ENCODE results near the gene SEMA3E.
"Not testable (repeated sequence)": the region's sequence is repeated elsewhere in the genome, so short reads cannot be mapped to it uniquely, and the experiment has no call there.

SEMA3E gene

DNA sequence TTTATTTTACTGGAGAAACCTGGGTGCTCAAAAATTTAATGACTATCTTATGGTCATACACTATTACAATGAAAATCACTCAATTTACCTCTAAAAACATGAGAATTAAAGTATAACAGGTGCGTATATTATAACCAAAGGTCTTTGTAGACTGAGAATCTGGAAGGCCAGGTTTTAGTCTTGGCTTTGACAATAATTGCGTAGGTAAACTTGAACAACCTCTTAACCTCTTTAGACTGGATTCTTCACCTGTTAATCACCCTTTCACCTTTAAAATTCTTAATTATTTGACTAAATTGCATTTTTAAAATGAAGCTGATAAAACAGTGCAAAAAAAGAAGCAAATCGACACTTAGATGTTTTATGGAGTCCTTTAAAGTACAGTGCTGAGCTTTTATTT, 156.1 kb downstream of the SEMA3E start:
- no peak for DNase-seq (ENCODE audit: low read depth in 1 of 2, low spot score in 1 of 2)

DNA sequence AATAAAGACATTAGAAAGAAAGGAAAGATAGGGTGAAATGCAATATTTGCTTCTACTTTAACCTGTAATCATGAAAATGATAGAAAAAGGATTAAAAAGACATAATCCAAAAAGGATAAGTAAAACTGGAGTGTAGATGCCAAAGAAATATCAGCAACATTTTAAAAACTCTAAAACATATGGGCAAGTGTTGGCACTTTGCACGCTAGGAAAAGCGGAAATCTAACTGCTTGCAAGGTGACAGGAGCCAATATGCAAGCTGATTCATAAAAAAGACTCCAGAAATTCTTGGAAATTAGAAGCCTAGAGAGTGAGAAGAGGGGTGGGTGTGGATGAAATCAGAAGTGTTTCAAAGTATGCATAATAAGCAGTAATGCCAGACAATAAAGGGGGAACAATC, 161.1 kb downstream of the SEMA3E start:
- DNase-seq (ENCODE audit: low read depth in 1 of 2, low spot score in 1 of 2): no peak

GRCh38 chr7:83486957-83487356, 162.0 kb downstream of the SEMA3E start:
- no peak for DNase-seq (ENCODE audit: low read depth in 1 of 2, low spot score in 1 of 2)

- DNase-seq (ENCODE audit: low read depth in 1 of 2, low spot score in 1 of 2): no peak
Observed at GRCh38 chr7:83486536-83486935, 162.4 kb downstream of the SEMA3E start.

GRCh38 chr7:83484826-83485225, 164.1 kb downstream of the SEMA3E start:
- no peak for DNase-seq (ENCODE audit: low read depth in 1 of 2, low spot score in 1 of 2)

DNA sequence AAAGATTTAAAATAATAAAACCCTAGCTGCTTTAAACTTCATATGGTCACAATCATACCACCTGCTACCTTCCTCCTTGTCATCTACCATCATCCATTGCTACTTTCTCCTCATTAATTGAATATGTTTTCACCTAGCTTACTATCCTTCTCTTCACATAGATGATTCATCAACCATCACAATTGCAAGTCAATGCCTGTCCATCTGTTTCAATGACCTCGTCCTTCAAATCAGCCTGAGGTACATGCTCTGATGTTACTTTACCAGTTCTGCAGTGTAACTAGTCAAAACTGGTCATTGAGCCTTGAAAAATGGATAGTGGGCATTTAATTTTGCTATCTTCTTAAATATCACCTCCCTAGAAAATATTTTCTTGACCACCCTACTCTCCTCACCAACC, 164.7 kb downstream of the SEMA3E start:
- no peak for DNase-seq (ENCODE audit: low read depth in 1 of 2, low spot score in 1 of 2)

DNA sequence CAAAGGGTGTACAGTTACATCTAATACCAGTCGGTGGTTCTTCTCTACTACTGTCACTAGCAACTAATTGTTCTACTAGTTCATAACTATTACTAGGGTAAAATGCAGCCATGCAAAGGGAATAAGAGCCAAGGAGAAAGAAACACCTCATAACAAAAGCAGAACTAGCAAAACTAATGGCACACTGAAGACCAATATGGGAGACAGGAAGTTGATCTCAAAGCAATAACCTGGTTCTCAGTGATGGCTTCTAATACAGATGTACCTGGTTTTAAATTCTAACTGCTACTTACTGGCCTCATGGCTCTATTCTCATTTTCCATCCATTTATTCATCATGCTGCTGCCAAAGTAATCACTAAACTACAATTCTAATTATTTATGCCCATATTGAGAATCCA, 170.3 kb downstream of the SEMA3E start:
- no peak for DNase-seq (ENCODE audit: low read depth in 1 of 2, low spot score in 1 of 2)

- DNase-seq (ENCODE audit: low read depth in 1 of 2, low spot score in 1 of 2): no peak
Observed at GRCh38 chr7:83476511-83477050, 172.4 kb downstream of the SEMA3E start.

DNA sequence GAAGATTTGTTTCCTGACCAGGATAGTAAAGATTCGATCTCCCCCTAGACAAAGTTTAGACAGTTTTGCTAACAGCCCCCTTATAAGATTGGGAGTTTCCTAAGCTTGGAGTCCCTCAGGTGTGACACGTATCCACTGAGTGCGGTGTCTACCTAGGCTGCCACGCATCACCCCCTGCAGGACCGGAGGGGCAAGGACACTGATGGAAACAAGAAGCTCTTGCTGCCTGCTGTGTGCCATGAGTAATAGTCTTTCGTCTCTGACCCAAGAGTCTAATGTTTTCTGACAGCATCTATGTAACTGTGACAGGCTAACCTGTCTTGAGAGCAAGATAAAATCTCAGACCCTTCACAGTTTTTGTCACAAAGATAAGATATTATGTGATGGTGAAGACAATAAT, 173.5 kb downstream of the SEMA3E start:
- DNase-seq (ENCODE audit: low read depth in 1 of 2, low spot score in 1 of 2): no peak

DNA sequence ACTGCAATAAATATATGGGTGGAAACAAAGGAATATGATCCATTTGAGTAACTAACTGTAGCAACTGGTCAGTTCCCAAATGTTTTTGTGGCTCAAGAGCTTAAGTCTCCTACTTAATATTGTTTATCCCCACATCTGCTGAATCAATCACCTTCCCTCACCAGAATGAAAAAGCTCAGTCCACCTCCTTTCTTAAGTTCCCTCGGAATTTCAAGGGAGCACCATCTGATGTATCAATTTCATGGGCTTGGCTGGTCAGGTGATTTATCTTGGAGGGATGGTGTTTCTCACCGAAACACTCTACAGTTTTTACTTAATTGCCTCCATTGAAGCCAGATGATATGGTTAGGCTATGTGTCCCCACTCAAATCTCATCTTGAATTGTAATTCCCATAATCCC, 176.6 kb downstream of the SEMA3E start:
- no peak for DNase-seq (ENCODE audit: low read depth in 1 of 2, low spot score in 1 of 2)

GRCh38 chr7:83469491-83469890, 179.4 kb downstream of the SEMA3E start:
- DNase-seq (ENCODE audit: low read depth in 1 of 2, low spot score in 1 of 2): no peak

DNA sequence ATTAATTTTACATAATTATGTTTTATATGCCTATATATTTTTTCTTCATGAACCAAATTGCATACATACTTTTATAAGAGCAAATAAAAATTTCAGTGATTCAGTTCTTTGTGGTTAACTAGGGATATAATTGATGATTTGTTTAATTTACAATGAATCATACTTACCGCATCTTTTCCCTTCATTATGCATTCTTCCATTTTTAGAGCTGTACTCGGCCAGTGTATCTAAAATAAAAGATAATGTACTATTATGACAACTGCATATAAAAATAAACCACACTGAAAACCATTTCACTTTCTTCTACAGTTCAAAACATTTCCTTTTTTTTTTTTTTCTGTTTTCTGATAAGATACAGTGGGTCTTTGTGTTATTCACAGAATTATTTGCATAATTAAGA, 179.9 kb downstream of the SEMA3E start:
- no peak for DNase-seq (ENCODE audit: low read depth in 1 of 2, low spot score in 1 of 2)

GRCh38 chr7:83468251-83468739, 180.6 kb downstream of the SEMA3E start:
- DNase-seq (ENCODE audit: low read depth in 1 of 2, low spot score in 1 of 2): no peak

- DNase-seq (ENCODE audit: low read depth in 1 of 2, low spot score in 1 of 2): no peak
Observed at GRCh38 chr7:83467493-83467892, 181.4 kb downstream of the SEMA3E start.

DNA sequence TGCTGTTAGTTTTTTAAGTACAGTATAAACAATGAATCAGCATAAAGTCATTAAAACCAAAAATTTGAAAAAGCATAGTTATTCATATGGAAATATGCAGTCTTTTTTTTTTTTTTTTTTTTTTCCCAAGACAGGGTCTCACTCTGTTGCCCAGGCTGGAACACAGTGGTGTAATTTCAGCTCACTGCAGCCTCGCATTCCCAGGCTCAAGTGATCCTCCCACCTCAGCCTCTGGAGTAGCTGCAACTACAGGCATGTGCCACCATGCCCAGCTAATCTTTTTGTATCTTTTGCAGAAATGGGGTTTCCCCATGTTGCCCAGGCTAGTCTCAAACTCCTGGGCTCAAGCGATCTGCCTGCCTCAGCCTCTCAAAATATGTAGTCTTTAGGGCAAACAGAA, 182.0 kb downstream of the SEMA3E start:
- DNase-seq (ENCODE audit: low read depth in 1 of 2, low spot score in 1 of 2): no peak

- no peak for DNase-seq (ENCODE audit: low read depth in 1 of 2, low spot score in 1 of 2)
Observed at GRCh38 chr7:83466187-83466923, 182.6 kb downstream of the SEMA3E start.

DNA sequence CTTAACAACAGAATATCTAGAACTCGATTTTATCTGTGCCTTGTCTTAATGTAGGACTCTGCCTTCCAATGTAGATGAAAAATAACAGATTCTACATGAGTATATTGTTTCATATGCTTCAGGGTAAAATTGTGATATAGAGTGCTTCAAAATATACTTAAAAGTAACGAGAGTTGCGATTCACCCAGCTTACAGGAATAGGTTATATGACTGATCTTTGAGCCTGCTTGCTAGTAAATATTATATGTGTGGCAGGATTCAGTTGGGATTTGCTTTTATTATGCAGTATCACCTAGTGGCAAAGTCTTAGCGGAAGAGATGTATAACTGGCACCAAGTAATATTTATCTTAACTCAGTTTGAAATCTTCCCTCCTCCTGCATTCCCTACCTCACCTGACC, 183.3 kb downstream of the SEMA3E start:
- no peak for DNase-seq (ENCODE audit: low read depth in 1 of 2, low spot score in 1 of 2)

GRCh38 chr7:83461820-83462219, 187.1 kb downstream of the SEMA3E start:
- not testable (repeated sequence) for DNase-seq (ENCODE audit: low read depth in 1 of 2, low spot score in 1 of 2)

DNA sequence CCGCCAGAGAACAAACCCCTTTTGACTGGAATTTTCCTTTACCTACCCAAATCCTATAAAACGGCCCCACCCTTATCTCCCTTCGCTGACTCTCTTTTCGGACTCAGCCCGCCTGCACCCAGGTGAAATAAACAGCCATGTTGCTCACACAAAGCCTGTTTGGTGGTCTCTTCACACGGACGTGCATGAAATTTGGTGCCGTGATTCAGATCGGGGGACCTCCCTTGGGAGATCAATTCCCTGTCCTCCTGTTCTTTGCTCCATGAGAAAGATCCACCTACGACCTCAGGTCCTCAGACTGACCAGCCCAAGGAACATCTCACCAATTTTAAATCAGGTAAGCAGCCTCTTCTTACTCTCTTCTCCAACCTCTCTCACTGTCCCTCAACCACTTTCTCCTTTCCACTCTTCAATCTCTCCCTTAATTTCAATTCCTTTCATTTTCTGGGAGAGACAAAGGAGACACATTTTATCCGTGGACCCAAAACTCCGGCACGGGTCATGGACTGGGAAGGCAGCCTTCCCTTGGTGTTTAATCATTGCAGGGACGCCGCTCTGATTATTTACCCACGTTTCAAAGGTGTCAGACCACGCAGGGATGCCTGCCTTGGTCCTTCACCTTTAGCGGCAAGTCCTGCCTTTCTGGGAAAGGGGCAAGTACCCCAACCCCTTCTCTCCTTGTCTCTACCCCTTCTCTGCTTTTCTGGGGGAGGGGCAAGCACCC, 188.8 kb downstream of the SEMA3E start:
- not testable (repeated sequence) for DNase-seq (ENCODE audit: low read depth in 1 of 2, low spot score in 1 of 2)

- not testable (repeated sequence) for DNase-seq (ENCODE audit: low read depth in 1 of 2, low spot score in 1 of 2)
Observed at GRCh38 chr7:83459101-83459929, 189.6 kb downstream of the SEMA3E start.

Data from activated CD4-positive, alpha-beta T cell treated with anti-CD3 and anti-CD28 coated beads, Interleukin-2, amount 50 U/mL, for 24 hours (primary cell).